Upper lobe of left lung (tissue), 6 donors: ENCODE data around the gene DYNC1LI1. TPM values are rescaled to one million over a fixed set of nuclear protein-coding genes. Genes with fewer than 3 reads are reported as not detected.

Experiments
- ATAC-seq, 2 donors: fragments of 200-7000 bp; cut with Tn5 transposase; one replicate each; pipeline ENCODE4 v1.9.1; 2022; ENCODE audit warnings: mild to moderate bottlenecking in 2 of 2, moderate library complexity in 2 of 2; ENCODE audit not compliant: low FRiP score in 2 of 2
- DNase-seq, 2 donors: peaks; one replicate each; pipeline ENCODE4 v3.0.0-alpha.2; 2019 to 2020
- H3K27ac ChIP-seq, 4 donors: fragments of 200-600 bp; sonication (generic); one replicate each; pipeline ENCODE4 v1.5.1; 2016 to 2019
- H3K27me3 ChIP-seq, 4 donors: fragments of 200-600 bp; sonication (generic); one replicate each; pipeline ENCODE4 v1.5.1; 2017 to 2019
- H3K36me3 ChIP-seq, 4 donors: fragments of 200-600 bp; sonication (generic); one replicate each; pipeline ENCODE4 v1.5.1; 2016 to 2019
- H3K4me1 ChIP-seq, 4 donors: fragments of 200-600 bp; sonication (generic); one replicate each; pipeline ENCODE4 v1.5.1; 2018 to 2019
- H3K4me3 ChIP-seq, 4 donors: fragments of 200-600 bp; sonication (generic); one replicate each; pipeline ENCODE4 v1.5.1; 2017 to 2019; ENCODE audit warnings: mild to moderate bottlenecking in 2 of 4, moderate library complexity in 1 of 4
- H3K9me3 ChIP-seq, 4 donors: fragments of 200-600 bp; sonication (generic); one replicate each; pipeline ENCODE4 v1.5.1; 2018 to 2019
- EP300 ChIP-seq, 4 donors: sonication (generic); formaldehyde crosslinking; IDR thresholded peaks; one replicate each; pipeline ENCODE4 v1.5.1; 2017; ENCODE audit warnings: antibody characterized with exemption in 4 of 4, control low read depth in 2 of 4
- POLR2A ChIP-seq, 4 donors: fragments of 450-650 bp; IDR thresholded peaks; one replicate each; pipeline ENCODE4 v1.5.1; 2016 to 2017; ENCODE audit warnings: antibody characterized with exemption in 4 of 4, mild to moderate bottlenecking in 2 of 4
- POLR2AphosphoS5 ChIP-seq, 2 donors: sonication (generic); formaldehyde crosslinking; IDR thresholded peaks; one replicate each; pipeline ENCODE4 v1.5.1; 2017; ENCODE audit warnings: antibody characterized with exemption in 2 of 2
- WGBS, 2 donors: methylation state at CpG; one replicate each; pipeline ENCODE4 v1.1.5; 2017 to 2018; 5-methylcytosine and 5-hydroxymethylcytosine counted together
- total RNA-seq, 6 donors: library from RNA; depleted of rRNA in 4 of 6; stranded (reverse); fragments of >200 nt in 4 of 6; gene quantifications; one replicate each; pipeline versions ENCODE4 v1.1.0 to v1.2.1, GENCODE V29; 2016 to 2021
- TF ChIP-seq, protein P1 (sequence below), 6 experiments: fragments of 450-650 bp in 4 of 6; fragments of 200-600 bp in 2 of 6; sonication (generic) in 2 of 6; IDR thresholded peaks; one replicate each; pipeline ENCODE4 v1.5.1; 2016 to 2019; ENCODE audit warnings: antibody characterized with exemption in 6 of 6
- donor health status: DM: no; HTN: no; CAD: no; lungs with moderate emphysema.
- donor health status: DM: no; HTN: yes; CAD: no; lungs with severe emphysema.

Gene DYNC1LI1
- total RNA-seq, 6 donors from 2014 or later = 16.8 to 42.0 (median 33.8) TPM

DNA sequence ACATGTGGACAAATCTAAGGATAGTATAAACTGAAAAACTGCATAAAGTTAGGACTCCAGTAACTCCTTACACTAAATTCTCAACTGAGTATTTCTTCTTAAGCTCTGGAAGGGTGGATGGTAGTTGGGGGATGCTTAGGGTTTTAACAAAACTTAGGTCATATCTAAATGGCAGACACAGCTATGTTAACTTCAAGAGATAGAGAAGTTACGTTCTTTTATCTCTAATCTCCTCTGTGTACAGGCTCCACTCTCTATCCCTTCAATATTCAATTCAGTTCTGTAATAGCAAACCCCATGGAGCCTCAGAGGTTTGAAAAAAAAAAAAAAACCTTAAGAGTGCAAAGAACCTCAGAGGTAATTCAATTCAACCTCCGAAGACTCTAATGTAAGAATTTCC is 71.1 kb downstream of the DYNC1LI1 start:
- peaks cover 15 to 27% (median 20%) of the 10 kb centered on the region in 4 donors for H3K4me1 ChIP-seq
- ATAC-seq = no peak
- no peaks in the 10 kb centered on the region for H3K27me3 ChIP-seq
- DNase-seq = no peak
- no peak overlapping the region for H3K4me3 ChIP-seq
- WGBS, 2 donors = 93% methylated on average over 2 of the region's 2 CpGs
- H3K36me3 ChIP-seq = peaks cover 0 to 4% (median 0%) of the 10 kb centered on the region in 4 donors
- TF ChIP-seq EP300 (IDR thresholded peaks at IDR 0.05) (no peak), POLR2A (IDR thresholded peaks at IDR 0.05) (no peak), POLR2AphosphoS5 (IDR thresholded peaks at IDR 0.05) (no peak)
- TF ChIP-seq, protein P1, sequence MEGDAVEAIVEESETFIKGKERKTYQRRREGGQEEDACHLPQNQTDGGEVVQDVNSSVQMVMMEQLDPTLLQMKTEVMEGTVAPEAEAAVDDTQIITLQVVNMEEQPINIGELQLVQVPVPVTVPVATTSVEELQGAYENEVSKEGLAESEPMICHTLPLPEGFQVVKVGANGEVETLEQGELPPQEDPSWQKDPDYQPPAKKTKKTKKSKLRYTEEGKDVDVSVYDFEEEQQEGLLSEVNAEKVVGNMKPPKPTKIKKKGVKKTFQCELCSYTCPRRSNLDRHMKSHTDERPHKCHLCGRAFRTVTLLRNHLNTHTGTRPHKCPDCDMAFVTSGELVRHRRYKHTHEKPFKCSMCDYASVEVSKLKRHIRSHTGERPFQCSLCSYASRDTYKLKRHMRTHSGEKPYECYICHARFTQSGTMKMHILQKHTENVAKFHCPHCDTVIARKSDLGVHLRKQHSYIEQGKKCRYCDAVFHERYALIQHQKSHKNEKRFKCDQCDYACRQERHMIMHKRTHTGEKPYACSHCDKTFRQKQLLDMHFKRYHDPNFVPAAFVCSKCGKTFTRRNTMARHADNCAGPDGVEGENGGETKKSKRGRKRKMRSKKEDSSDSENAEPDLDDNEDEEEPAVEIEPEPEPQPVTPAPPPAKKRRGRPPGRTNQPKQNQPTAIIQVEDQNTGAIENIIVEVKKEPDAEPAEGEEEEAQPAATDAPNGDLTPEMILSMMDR (IDR thresholded peaks at IDR 0.05) = no peak
- no peaks in the 10 kb centered on the region for H3K9me3 ChIP-seq
- no peak overlapping the region for H3K27ac ChIP-seq

DNA sequence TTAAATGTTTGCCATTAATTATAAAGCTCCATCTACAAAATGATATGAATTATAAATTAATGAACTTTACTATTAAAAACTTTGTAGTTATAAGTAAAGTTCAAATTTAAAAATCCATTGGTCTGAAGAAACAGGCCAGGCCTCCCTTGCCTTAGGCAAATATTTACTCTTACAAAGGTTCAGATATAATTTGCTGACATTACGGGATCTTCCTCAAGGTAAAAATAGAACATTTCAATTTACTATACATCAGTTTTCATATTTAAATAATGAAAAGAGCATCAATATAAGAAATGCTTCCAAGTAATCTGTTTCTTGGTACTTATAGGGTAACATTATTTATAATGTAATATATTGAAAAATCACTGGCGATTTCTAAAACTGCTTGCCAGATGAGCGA is 71.7 kb downstream of the DYNC1LI1 start:
- peaks cover 18 to 33% (median 24%) of the 10 kb centered on the region in 4 donors for H3K4me1 ChIP-seq
- no peaks in the 10 kb centered on the region for H3K27me3 ChIP-seq
- no peak overlapping the region for H3K27ac ChIP-seq
- no peak overlapping the region for H3K4me3 ChIP-seq
- H3K36me3 ChIP-seq = peaks cover 0 to 4% (median 0%) of the 10 kb centered on the region in 4 donors
- no peak for DNase-seq
- no peaks in the 10 kb centered on the region for H3K9me3 ChIP-seq
- 89 to 93% methylated on average over 3 of the region's 3 CpGs for WGBS, 2 donors
- ATAC-seq = no peak
- TF ChIP-seq EP300 (IDR thresholded peaks at IDR 0.05) = no peak
- TF ChIP-seq, protein P1 (IDR thresholded peaks at IDR 0.05) = no peak
- no peak for TF ChIP-seq POLR2AphosphoS5 (IDR thresholded peaks at IDR 0.05)
- TF ChIP-seq POLR2A (IDR thresholded peaks at IDR 0.05) = no peak

DNA sequence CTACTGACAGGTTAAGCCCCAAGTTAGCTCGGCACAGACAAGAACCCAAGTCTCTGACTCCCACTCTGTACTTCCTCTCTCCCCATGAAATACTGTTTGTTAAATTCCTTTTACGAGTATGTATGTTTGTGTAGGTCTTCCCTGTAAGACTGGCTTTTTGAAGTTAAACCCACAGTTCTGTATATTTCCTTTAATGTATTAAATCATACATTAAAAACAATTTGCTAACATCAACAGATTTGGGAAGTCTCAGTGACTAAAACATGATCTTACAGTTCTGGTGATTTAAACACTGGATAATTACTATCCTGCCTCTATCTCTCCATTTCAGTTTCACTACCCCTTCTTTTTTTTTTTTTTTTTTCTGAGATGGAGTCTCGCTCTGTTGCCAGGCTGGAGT is 72.4 kb downstream of the DYNC1LI1 start:
- Histone ChIP-seq H3K4me1 (peaks cover 18 to 41% (median 31%) of the 10 kb centered on the region in 4 donors), H3K36me3 (peaks cover 0 to 4% (median 0%) of the 10 kb centered on the region in 4 donors), H3K9me3 (no peaks in the 10 kb centered on the region), H3K27me3 (no peaks in the 10 kb centered on the region), H3K4me3 (no peak overlapping the region), H3K27ac (peak overlapping the region in 1 of 4 donors; percentile 16)
- DNase-seq (no peak), ATAC-seq (no peak)
- TF ChIP-seq, protein P1 (IDR thresholded peaks at IDR 0.05) = no peak
- TF ChIP-seq POLR2A (IDR thresholded peaks at IDR 0.05) (no peak), EP300 (IDR thresholded peaks at IDR 0.05) (no peak), POLR2AphosphoS5 (IDR thresholded peaks at IDR 0.05) (no peak)
- 84 to 86% methylated on average over 3 of the region's 3 CpGs for WGBS, 2 donors

DNA sequence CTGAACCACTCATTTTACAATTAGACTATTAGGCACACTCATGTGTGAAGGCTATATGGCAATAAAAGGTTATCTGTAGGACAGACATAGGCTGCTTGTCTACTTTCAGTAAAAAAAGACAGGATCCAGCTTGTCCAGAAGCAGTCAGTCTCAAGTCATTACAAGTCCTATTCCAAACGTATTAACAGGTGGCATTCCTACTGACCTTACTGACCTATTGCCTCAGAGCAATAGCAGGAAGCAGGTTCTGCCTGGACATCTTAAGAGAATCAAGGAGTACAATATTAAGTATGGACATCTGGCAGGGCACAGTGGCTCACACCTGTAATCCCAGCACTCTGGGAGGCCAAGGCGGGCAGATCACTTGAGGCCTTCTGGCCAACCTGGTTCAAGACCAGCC is 75.0 kb downstream of the DYNC1LI1 start:
- Histone ChIP-seq H3K27me3 (no peaks in the 10 kb centered on the region), H3K9me3 (no peaks in the 10 kb centered on the region), H3K4me1 (peaks cover 9 to 30% (median 24%) of the 10 kb centered on the region in 4 donors), H3K27ac (no peak overlapping the region), H3K36me3 (peaks cover 0 to 11% (median 0%) of the 10 kb centered on the region in 4 donors), H3K4me3 (no peak overlapping the region)
- WGBS, 2 donors = 55 to 73% methylated on average over 1 to 2 of the region's 2 CpGs
- no peak for ATAC-seq
- no peak for TF ChIP-seq EP300 (IDR thresholded peaks at IDR 0.05)
- TF ChIP-seq, protein P1 (IDR thresholded peaks at IDR 0.05) = no peak
- no peak for TF ChIP-seq POLR2AphosphoS5 (IDR thresholded peaks at IDR 0.05)
- TF ChIP-seq POLR2A (IDR thresholded peaks at IDR 0.05) = no peak
- peak in 1 of 2 donors; percentile 53 for DNase-seq

DNA sequence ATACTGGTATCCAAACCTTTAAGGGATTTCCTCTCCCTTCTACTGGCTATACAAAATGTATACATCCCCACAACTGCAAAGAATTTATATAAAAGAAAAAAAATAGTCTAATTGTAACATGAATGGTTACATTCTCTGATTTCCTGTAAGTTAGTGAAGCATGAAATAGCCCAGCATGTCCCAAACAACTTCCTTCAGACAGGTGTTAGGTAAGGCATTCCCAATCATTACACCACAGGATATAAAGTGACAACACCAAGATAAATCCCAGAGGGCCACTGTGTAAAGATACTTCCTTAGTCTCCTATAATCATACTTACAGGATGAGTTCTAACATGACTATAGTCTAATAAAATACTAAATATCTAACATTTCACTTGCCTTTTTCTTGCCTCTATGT is 75.6 kb downstream of the DYNC1LI1 start:
- no peak overlapping the region for H3K4me3 ChIP-seq
- H3K4me1 ChIP-seq = peaks cover 9 to 24% (median 24%) of the 10 kb centered on the region in 4 donors
- DNase-seq (no peak), ATAC-seq (no peak)
- no peak overlapping the region for H3K27ac ChIP-seq
- H3K9me3 ChIP-seq = no peaks in the 10 kb centered on the region
- no peaks in the 10 kb centered on the region for H3K27me3 ChIP-seq
- H3K36me3 ChIP-seq = peaks cover 0 to 13% (median 0%) of the 10 kb centered on the region in 4 donors
- TF ChIP-seq EP300 (IDR thresholded peaks at IDR 0.05) = no peak
